ENCODE data around the gene SYNE1.
"Not testable (repeated sequence)": the region's sequence is repeated elsewhere in the genome, so short reads cannot be mapped to it uniquely, and the experiment has no call there.

The SYNE1 gene

GRCh38 chr6:152098683-152099082, 538.5 kb downstream of the SYNE1 start:
- DNase-seq (ENCODE audit: low spot score) = no peak

GRCh38 chr6:152096863-152097496, 540.2 kb downstream of the SYNE1 start:
- peak; percentile 73 for DNase-seq (ENCODE audit: low spot score)

GRCh38 chr6:152094992-152095592, 542.1 kb downstream of the SYNE1 start:
- DNase-seq (ENCODE audit: low spot score) = peak; percentile 92

GRCh38 chr6:152094276-152094675, 542.9 kb downstream of the SYNE1 start:
- DNase-seq (ENCODE audit: low spot score) = no peak

- no peak for DNase-seq (ENCODE audit: low spot score)
These were observed 543.5 kb downstream of the SYNE1 start for GRCh38 chr6:152093711-152094110.

GRCh38 chr6:152091851-152092341, 545.3 kb downstream of the SYNE1 start:
- DNase-seq (ENCODE audit: low spot score) = peak; percentile 68

GRCh38 chr6:152091201-152091600, 546.0 kb downstream of the SYNE1 start:
- DNase-seq (ENCODE audit: low spot score) = no peak

GRCh38 chr6:152089992-152090391, 547.2 kb downstream of the SYNE1 start:
- DNase-seq (ENCODE audit: low spot score) = peak; percentile 70

- no peak for DNase-seq (ENCODE audit: low spot score)
These were observed 549.5 kb downstream of the SYNE1 start for GRCh38 chr6:152087701-152088100.

GRCh38 chr6:152087096-152087495, 550.1 kb downstream of the SYNE1 start:
- no peak for DNase-seq (ENCODE audit: low spot score)

- no peak for DNase-seq (ENCODE audit: low spot score)
These were observed 550.8 kb downstream of the SYNE1 start for GRCh38 chr6:152086223-152086873.

GRCh38 chr6:152085451-152085921, 551.7 kb downstream of the SYNE1 start:
- no peak for DNase-seq (ENCODE audit: low spot score)

- DNase-seq (ENCODE audit: low spot score) = no peak
These were observed 558.4 kb downstream of the SYNE1 start for GRCh38 chr6:152078804-152079203.

- DNase-seq (ENCODE audit: low spot score) = no peak
These were observed 559.2 kb downstream of the SYNE1 start for GRCh38 chr6:152078001-152078400.

GRCh38 chr6:152076242-152076641, 560.9 kb downstream of the SYNE1 start:
- DNase-seq (ENCODE audit: low spot score) = not testable (repeated sequence)

GRCh38 chr6:152071843-152072242, 565.3 kb downstream of the SYNE1 start:
- no peak for DNase-seq (ENCODE audit: low spot score)

Data from GM03348 (cell line).